GM12891 (cell line): ENCODE data around the gene PMCH.

Experiments used
- POLR2A ChIP-seq: IDR thresholded peaks from 2 replicates; pipeline ENCODE4 v1.6.1; 2011; ENCODE audit warnings: low read depth, low read length, control low read depth
- POLR2AphosphoS5 ChIP-seq: IDR thresholded peaks from 2 replicates; pipeline ENCODE4 v1.6.1; 2011; ENCODE audit warnings: low read depth, low read length, control low read depth
- TAF1 ChIP-seq: IDR thresholded peaks from 2 replicates; pipeline ENCODE4 v1.6.1; 2011; ENCODE audit warnings: low read depth, low read length, control low read depth

DNA sequence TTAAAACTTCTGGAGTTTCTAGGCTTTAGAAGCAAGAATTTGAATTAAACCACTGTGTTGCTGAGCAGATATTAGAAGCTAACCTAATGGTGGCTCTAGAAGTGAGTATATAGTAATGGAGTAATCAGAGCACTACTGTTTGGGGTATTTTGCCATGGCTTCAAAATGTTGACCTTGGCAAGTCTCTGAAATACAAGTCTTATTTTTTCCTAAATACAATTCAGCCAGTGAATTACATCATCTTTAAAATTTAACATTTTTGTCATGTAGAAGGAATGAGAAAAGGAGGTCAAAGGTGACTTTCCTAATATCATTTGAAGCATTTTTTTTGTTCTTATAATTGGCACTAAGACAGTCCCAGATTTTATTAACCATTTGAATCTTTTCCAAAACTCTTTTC, 25.2 kb downstream of the PMCH start:
- TF ChIP-seq TAF1 (no peak), POLR2A (no peak), POLR2AphosphoS5 (no peak)
